ENCODE results near the gene STMP1. TPM values are rescaled to one million over a fixed set of nuclear protein-coding genes. Genes with fewer than 3 reads are reported as not detected.

Gene STMP1
- total RNA-seq, 5 donors from 2014 or later (not counting 1 experiment from before 2014, with no cell fraction given) = 15.2 to 23.0 (median 21.5) TPM

GRCh38 chr7:135708041-135708440, 45.7 kb downstream of the STMP1 start:
- Histone ChIP-seq H3K4me3 (ENCODE audit: control insufficient read depth in 1 of 2, extremely low read depth in 1 of 2, low read length in 1 of 2) (no peak overlapping the region), H3K27ac (ENCODE audit: low read length) (no peak overlapping the region), H3K36me3 (ENCODE audit: control insufficient read depth in 2 of 2, extremely low read depth in 1 of 2, insufficient read depth in 1 of 2, low read length in 1 of 2) (no peaks in the 10 kb centered on the region), H3K27me3 (replicated peaks in 1 of 2; ENCODE audit: control insufficient read depth in 2 of 2, extremely low read depth in 1 of 2, insufficient read depth in 2 of 2, low read length in 1 of 2) (no peaks in the 10 kb centered on the region), H3K9me3 (no peaks in the 10 kb centered on the region), H3K4me1 (ENCODE audit: control insufficient read depth in 1 of 2, extremely low read depth in 1 of 2, insufficient read depth in 2 of 2, low read length in 2 of 2) (no peaks in the 10 kb centered on the region)
- CTCF ChIA-PET = no interaction called here
- H3K9me3 Mint-ChIP-seq = no peaks in the 10 kb centered on the region
- DNase-seq = no peak
- POLR2A ChIA-PET = no interaction called here
- no peak overlapping the region for H3K27ac Mint-ChIP-seq
- no peaks in the 10 kb centered on the region for H3K27me3 Mint-ChIP-seq
- no peaks in the 10 kb centered on the region for H3K4me1 Mint-ChIP-seq
- WGBS (ENCODE audit: insufficient coverage) = 95% methylated on average over 8 of the region's 14 CpGs
- no peaks in the 10 kb centered on the region for H3K36me3 Mint-ChIP-seq
- ATAC-seq (replicated peaks in 1 of 4) = no peak
- no peak overlapping the region for H3K4me3 Mint-ChIP-seq

GRCh38 chr7:135709508-135709907, 47.2 kb downstream of the STMP1 start:
- Histone ChIP-seq H3K27ac (ENCODE audit: low read length) (no peak overlapping the region), H3K36me3 (ENCODE audit: control insufficient read depth in 2 of 2, extremely low read depth in 1 of 2, insufficient read depth in 1 of 2, low read length in 1 of 2) (no peaks in the 10 kb centered on the region), H3K9me3 (no peaks in the 10 kb centered on the region), H3K4me1 (ENCODE audit: control insufficient read depth in 1 of 2, extremely low read depth in 1 of 2, insufficient read depth in 2 of 2, low read length in 2 of 2) (no peaks in the 10 kb centered on the region), H3K4me3 (ENCODE audit: control insufficient read depth in 1 of 2, extremely low read depth in 1 of 2, low read length in 1 of 2) (no peak overlapping the region), H3K27me3 (replicated peaks in 1 of 2; ENCODE audit: control insufficient read depth in 2 of 2, extremely low read depth in 1 of 2, insufficient read depth in 2 of 2, low read length in 1 of 2) (peaks cover 0 to 2% of the 10 kb centered on the region in 2 experiments)
- ATAC-seq (replicated peaks in 1 of 4) (no peak), DNase-seq (no peak)
- CTCF ChIA-PET = no interaction called here
- POLR2A ChIA-PET = no interaction called here
- no peaks in the 10 kb centered on the region for H3K9me3 Mint-ChIP-seq
- no peaks in the 10 kb centered on the region for H3K36me3 Mint-ChIP-seq
- H3K4me1 Mint-ChIP-seq = no peaks in the 10 kb centered on the region
- WGBS (ENCODE audit: insufficient coverage) = no CpG with 5 or more reads among the region's 3 CpGs
- no peak overlapping the region for H3K27ac Mint-ChIP-seq
- no peaks in the 10 kb centered on the region for H3K27me3 Mint-ChIP-seq
- H3K4me3 Mint-ChIP-seq = no peak overlapping the region

GRCh38 chr7:135710417-135711138, 48.3 kb downstream of the STMP1 start:
- no peaks in the 10 kb centered on the region for H3K4me1 ChIP-seq (ENCODE audit: control insufficient read depth in 1 of 2, extremely low read depth in 1 of 2, insufficient read depth in 2 of 2, low read length in 2 of 2)
- Mint-ChIP-seq H3K36me3 (no peaks in the 10 kb centered on the region), H3K27ac (no peak overlapping the region), H3K4me1 (no peaks in the 10 kb centered on the region), H3K9me3 (no peaks in the 10 kb centered on the region), H3K4me3 (no peak overlapping the region), H3K27me3 (no peaks in the 10 kb centered on the region)
- DNase-seq (peak in 1 of 35 experiments; percentile 18), ATAC-seq (replicated peaks in 1 of 4) (no peak)
- POLR2A ChIA-PET = interaction anchor here in 1 of 2 donors (0.8 kb wide), 1 partner anchor 22 kb away, joined by 5 read pairs; no protein-coding TSS in a partner anchor
- H3K27me3 ChIP-seq (replicated peaks in 1 of 2; ENCODE audit: control insufficient read depth in 2 of 2, extremely low read depth in 1 of 2, insufficient read depth in 2 of 2, low read length in 1 of 2) = peaks cover 0 to 4% of the 10 kb centered on the region in 2 experiments
- no peak overlapping the region for H3K27ac ChIP-seq (ENCODE audit: low read length)
- WGBS (ENCODE audit: insufficient coverage) = no CpG with 5 or more reads among the region's 11 CpGs
- no peak overlapping the region for H3K4me3 ChIP-seq (ENCODE audit: control insufficient read depth in 1 of 2, extremely low read depth in 1 of 2, low read length in 1 of 2)
- H3K9me3 ChIP-seq = no peaks in the 10 kb centered on the region
- no peaks in the 10 kb centered on the region for H3K36me3 ChIP-seq (ENCODE audit: control insufficient read depth in 2 of 2, extremely low read depth in 1 of 2, insufficient read depth in 1 of 2, low read length in 1 of 2)
- CTCF ChIA-PET = interaction anchor here (0.6 to 0.9 kb wide), 3 partner anchors 13 to 204 kb away, joined by 3 to 6 read pairs (median 5); no protein-coding TSS in a partner anchor

GRCh38 chr7:135711139-135711469, 48.8 kb downstream of the STMP1 start:
- H3K4me3 Mint-ChIP-seq = no peak overlapping the region
- H3K27me3 Mint-ChIP-seq = no peaks in the 10 kb centered on the region
- Histone ChIP-seq H3K27ac (ENCODE audit: low read length) (no peak overlapping the region), H3K4me1 (ENCODE audit: control insufficient read depth in 1 of 2, extremely low read depth in 1 of 2, insufficient read depth in 2 of 2, low read length in 2 of 2) (no peaks in the 10 kb centered on the region), H3K4me3 (ENCODE audit: control insufficient read depth in 1 of 2, extremely low read depth in 1 of 2, low read length in 1 of 2) (no peak overlapping the region), H3K36me3 (ENCODE audit: control insufficient read depth in 2 of 2, extremely low read depth in 1 of 2, insufficient read depth in 1 of 2, low read length in 1 of 2) (no peaks in the 10 kb centered on the region), H3K9me3 (no peaks in the 10 kb centered on the region), H3K27me3 (replicated peaks in 1 of 2; ENCODE audit: control insufficient read depth in 2 of 2, extremely low read depth in 1 of 2, insufficient read depth in 2 of 2, low read length in 1 of 2) (peaks cover 0 to 4% of the 10 kb centered on the region in 2 experiments)
- ChIA-PET CTCF (interaction anchor here in 1 of 2 donors (0.9 kb wide), 1 partner anchor 203 kb away, joined by 3 read pairs; no protein-coding TSS in a partner anchor), POLR2A (no interaction called here)
- ATAC-seq (replicated peaks in 1 of 4) = no peak
- H3K9me3 Mint-ChIP-seq = no peaks in the 10 kb centered on the region
- H3K27ac Mint-ChIP-seq = no peak overlapping the region
- H3K36me3 Mint-ChIP-seq = no peaks in the 10 kb centered on the region
- 50% methylated on average over 6 of the region's 8 CpGs for WGBS (ENCODE audit: insufficient coverage)
- DNase-seq = no peak
- no peaks in the 10 kb centered on the region for H3K4me1 Mint-ChIP-seq

- H3K27me3 ChIP-seq (replicated peaks in 1 of 2; ENCODE audit: control insufficient read depth in 2 of 2, extremely low read depth in 1 of 2, insufficient read depth in 2 of 2, low read length in 1 of 2) = peaks cover 0 to 4% of the 10 kb centered on the region in 2 experiments
- ChIA-PET POLR2A (interaction anchor here in 1 of 2 donors (0.6 kb wide), 1 partner anchor 232 kb away, joined by 3 read pairs; no protein-coding TSS in a partner anchor), CTCF (interaction anchor here (0.7 kb wide), 2 partner anchors 39 to 510 kb away, joined by 4 to 5 read pairs; no protein-coding TSS in a partner anchor)
- DNase-seq = no peak
- no peak overlapping the region for H3K4me3 ChIP-seq (ENCODE audit: control insufficient read depth in 1 of 2, extremely low read depth in 1 of 2, low read length in 1 of 2)
- no peaks in the 10 kb centered on the region for H3K36me3 ChIP-seq (ENCODE audit: control insufficient read depth in 2 of 2, extremely low read depth in 1 of 2, insufficient read depth in 1 of 2, low read length in 1 of 2)
- no peaks in the 10 kb centered on the region for H3K27me3 Mint-ChIP-seq
- 80% methylated on average over 1 of the region's 4 CpGs for WGBS (ENCODE audit: insufficient coverage)
- H3K27ac ChIP-seq (ENCODE audit: low read length) = no peak overlapping the region
- ATAC-seq (replicated peaks in 1 of 4) = no peak
- no peaks in the 10 kb centered on the region for H3K36me3 Mint-ChIP-seq
- no peaks in the 10 kb centered on the region for H3K9me3 ChIP-seq
- H3K4me3 Mint-ChIP-seq = no peak overlapping the region
- no peak overlapping the region for H3K27ac Mint-ChIP-seq
- H3K4me1 ChIP-seq (ENCODE audit: control insufficient read depth in 1 of 2, extremely low read depth in 1 of 2, insufficient read depth in 2 of 2, low read length in 2 of 2) = no peaks in the 10 kb centered on the region
- H3K4me1 Mint-ChIP-seq = no peaks in the 10 kb centered on the region
- H3K9me3 Mint-ChIP-seq = no peaks in the 10 kb centered on the region
These were observed 50.0 kb downstream of the STMP1 start for GRCh38 chr7:135712182-135712782.

GRCh38 chr7:135712796-135713195, 50.5 kb downstream of the STMP1 start:
- Histone ChIP-seq H3K9me3 (no peaks in the 10 kb centered on the region), H3K4me1 (ENCODE audit: control insufficient read depth in 1 of 2, extremely low read depth in 1 of 2, insufficient read depth in 2 of 2, low read length in 2 of 2) (no peaks in the 10 kb centered on the region), H3K27ac (ENCODE audit: low read length) (no peak overlapping the region), H3K4me3 (ENCODE audit: control insufficient read depth in 1 of 2, extremely low read depth in 1 of 2, low read length in 1 of 2) (no peak overlapping the region), H3K27me3 (replicated peaks in 1 of 2; ENCODE audit: control insufficient read depth in 2 of 2, extremely low read depth in 1 of 2, insufficient read depth in 2 of 2, low read length in 1 of 2) (peaks cover 0 to 4% of the 10 kb centered on the region in 2 experiments), H3K36me3 (ENCODE audit: control insufficient read depth in 2 of 2, extremely low read depth in 1 of 2, insufficient read depth in 1 of 2, low read length in 1 of 2) (no peaks in the 10 kb centered on the region)
- no peaks in the 10 kb centered on the region for H3K4me1 Mint-ChIP-seq
- H3K27me3 Mint-ChIP-seq = peaks cover 0 to under 1% of the 10 kb centered on the region in 2 donors
- H3K36me3 Mint-ChIP-seq = no peaks in the 10 kb centered on the region
- ATAC-seq (replicated peaks in 1 of 4) = no peak
- no peak for DNase-seq
- no peak overlapping the region for H3K4me3 Mint-ChIP-seq
- CTCF ChIA-PET = interaction anchor here (0.7 kb wide), 2 partner anchors 40 to 511 kb away, joined by 4 to 5 read pairs; no protein-coding TSS in a partner anchor
- no peak overlapping the region for H3K27ac Mint-ChIP-seq
- 76% methylated on average over 4 of the region's 7 CpGs for WGBS (ENCODE audit: insufficient coverage)
- POLR2A ChIA-PET = no interaction called here
- H3K9me3 Mint-ChIP-seq = no peaks in the 10 kb centered on the region

All from T-cell (primary cell).